Suprapubic skin (tissue), 4 donors: Measurements from ENCODE around the gene UBTD1. TPM values are rescaled to one million over a fixed set of nuclear protein-coding genes. Genes with fewer than 3 reads are reported as not detected.
A peak's percentile ranks its signal among the peaks of the same experiment; 100 is the strongest.

ENCODE experiments used
- DNase-seq, 2 donors: peaks; one replicate each; pipeline ENCODE4 v3.0.0-alpha.2; 2019; ENCODE audit warnings: low spot score in 2 of 2
- H3K27ac ChIP-seq: fragments of 200-600 bp; sonication (generic); one replicate; pipeline ENCODE4 v1.5.1; 2019
- H3K27me3 ChIP-seq: fragments of 200-600 bp; sonication (generic); one replicate; pipeline ENCODE4 v1.5.1; 2019
- H3K36me3 ChIP-seq: fragments of 200-600 bp; sonication (generic); one replicate; pipeline ENCODE4 v1.5.1; 2019
- H3K4me1 ChIP-seq: fragments of 200-600 bp; sonication (generic); one replicate; pipeline ENCODE4 v1.5.1; 2019
- H3K4me3 ChIP-seq: fragments of 200-600 bp; sonication (generic); one replicate; pipeline ENCODE4 v1.5.1; 2019; ENCODE audit warnings: mild to moderate bottlenecking
- H3K9me3 ChIP-seq: fragments of 200-600 bp; sonication (generic); one replicate; pipeline ENCODE4 v1.5.1; 2019
- EP300 ChIP-seq: sonication (generic); formaldehyde crosslinking; IDR thresholded peaks from one replicate; pipeline ENCODE4 v1.6.1; 2017; ENCODE audit warnings: antibody characterized with exemption
- POLR2A ChIP-seq, 2 donors: fragments of 450-650 bp; IDR thresholded peaks; one replicate each; pipeline ENCODE4 v1.6.1; 2017; ENCODE audit warnings: antibody characterized with exemption in 2 of 2, mild to moderate bottlenecking in 2 of 2, moderate library complexity in 2 of 2
- POLR2AphosphoS5 ChIP-seq, 3 donors: sonication (generic); formaldehyde crosslinking; IDR thresholded peaks; one replicate each; pipeline ENCODE4 v1.6.1; 2017; ENCODE audit warnings: antibody characterized with exemption in 3 of 3
- WGBS: methylation state at CpG from one replicate; pipeline ENCODE4 v1.1.5; 2018; 5-methylcytosine and 5-hydroxymethylcytosine counted together
- total RNA-seq, 4 donors: library from RNA; depleted of rRNA; stranded (reverse); fragments of >200 nt; gene quantifications; one replicate each; pipeline ENCODE4 v1.1.0, GENCODE V29; 2016
- TF ChIP-seq, protein P1 (sequence below), 2 donors: fragments of 200-600 bp in 1 of 2; fragments of 450-650 bp in 1 of 2; sonication (generic) in 1 of 2; IDR thresholded peaks; one replicate each; pipeline ENCODE4 v1.5.1; 2016 to 2019; ENCODE audit warnings: antibody characterized with exemption in 2 of 2, mild to moderate bottlenecking in 1 of 2, moderate library complexity in 1 of 2

The UBTD1 gene
- total RNA-seq, 4 donors from 2014 or later, result 15.2 to 50.8 (median 36.4) TPM

DNA sequence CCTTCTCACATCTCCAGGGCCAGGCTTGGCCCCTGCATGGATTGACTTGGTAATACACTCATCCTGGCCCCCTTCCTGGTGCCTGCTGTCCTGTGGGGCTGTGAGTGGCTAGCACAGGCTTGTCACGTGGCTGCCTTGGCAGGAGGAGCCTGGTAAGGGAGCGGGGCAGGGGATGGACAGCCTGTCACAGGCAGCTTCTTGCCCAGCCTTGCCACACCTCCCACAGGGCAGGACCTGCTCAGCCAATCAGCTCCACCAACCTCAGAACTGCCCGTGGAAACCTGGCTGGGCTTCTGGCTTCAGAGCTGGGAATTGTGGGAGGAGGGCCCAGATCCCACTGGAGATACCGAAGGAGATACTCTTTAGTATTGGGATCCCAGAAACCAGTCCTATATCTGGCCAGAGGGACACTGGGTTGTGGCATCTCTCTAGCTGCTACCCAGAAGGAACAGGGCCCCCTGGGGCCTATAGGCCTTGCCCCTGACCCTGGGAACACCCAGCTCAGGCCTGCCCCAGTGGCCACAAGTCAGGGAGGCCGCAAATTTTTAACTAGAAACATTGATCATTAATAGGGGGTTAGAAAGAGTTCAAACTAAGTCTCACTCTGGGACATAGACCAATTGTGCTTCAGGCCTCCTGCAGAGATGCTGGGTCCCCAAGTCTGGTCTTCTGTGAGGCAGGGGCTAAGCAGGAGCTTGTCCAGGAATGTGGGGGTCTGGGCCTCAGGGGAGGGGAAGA, 85.5 kb downstream of the UBTD1 start, which contains the start of gene HOGA1:
Gene HOGA1 (plus strand): TSS at position 330 of the 738 bp plus-strand sequence. CDS start 315 bp downstream, at position 645.
- Histone ChIP-seq H3K27ac (peak within 1 kb of the TSS; percentile 32), H3K4me3 (no peak within 1 kb of the TSS), H3K36me3 (no peaks in the 10 kb centered on the region), H3K27me3 (no peaks in the 10 kb centered on the region), H3K4me1 (peaks cover 15% of the 10 kb centered on the region), H3K9me3 (no peaks in the 10 kb centered on the region)
- DNase-seq, result no peak
- no peak for TF ChIP-seq POLR2A (IDR thresholded peaks at IDR 0.05)
- 41% methylated on average over 5 of the region's 5 CpGs for WGBS

DNA sequence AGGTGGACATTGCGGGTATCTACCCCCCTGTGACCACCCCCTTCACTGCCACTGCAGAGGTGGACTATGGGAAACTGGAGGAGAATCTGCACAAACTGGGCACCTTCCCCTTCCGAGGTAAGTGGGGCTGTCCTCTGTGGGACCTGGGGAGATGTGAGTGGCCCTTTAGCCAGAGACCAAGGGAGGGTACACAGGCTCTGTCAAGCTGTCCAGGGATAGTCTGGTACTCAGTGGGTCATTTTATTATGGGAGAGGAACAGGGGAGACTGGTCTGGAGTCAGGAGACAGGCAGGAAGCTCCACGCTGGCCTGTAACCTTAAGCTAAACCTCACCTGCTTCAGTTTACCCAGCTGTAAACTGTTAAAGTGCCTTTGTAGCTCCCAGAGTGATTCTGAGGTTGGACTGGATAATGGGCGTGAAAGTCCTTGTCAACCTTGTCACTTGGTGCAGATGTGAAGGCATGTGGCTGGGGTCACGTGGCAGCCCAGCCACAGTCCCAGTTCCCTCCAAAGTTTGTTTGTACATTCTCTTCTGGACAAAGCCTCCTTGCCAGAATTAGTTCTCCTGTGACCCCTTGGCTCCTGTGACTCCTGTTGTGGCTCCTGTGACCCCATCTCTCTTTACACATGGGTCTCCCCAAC, 86.2 kb downstream of the UBTD1 start:
- WGBS, result 81% methylated on average over 5 of the region's 5 CpGs
- no peak for TF ChIP-seq POLR2AphosphoS5 (IDR thresholded peaks at IDR 0.05)
- TF ChIP-seq EP300, result no peak
- Histone ChIP-seq H3K4me1 (peaks cover 15% of the 10 kb centered on the region), H3K36me3 (no peaks in the 10 kb centered on the region), H3K27me3 (no peaks in the 10 kb centered on the region), H3K27ac (no peak overlapping the region), H3K9me3 (no peaks in the 10 kb centered on the region), H3K4me3 (no peak overlapping the region)
- DNase-seq, result no peak

DNA sequence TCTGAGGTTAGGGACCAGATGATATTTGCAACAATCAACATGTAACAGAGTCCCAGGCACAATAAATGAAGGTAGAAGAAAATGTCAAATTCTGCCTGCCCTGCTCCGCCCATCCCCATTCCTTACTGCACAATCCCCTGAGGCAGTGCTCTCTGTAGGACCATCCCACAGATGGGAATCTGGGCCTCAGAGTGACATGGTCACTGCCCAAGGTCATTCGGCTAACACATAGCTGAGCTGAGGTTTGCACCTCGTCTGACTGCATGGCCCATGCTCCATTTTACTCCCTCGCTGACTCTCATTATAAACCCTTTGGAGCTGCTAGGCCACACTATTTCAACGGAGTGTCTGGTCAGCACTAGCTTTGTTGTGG, 86.7 kb downstream of the UBTD1 start:
- 84% methylated on average over 5 of the region's 5 CpGs for WGBS
- Histone ChIP-seq H3K4me3 (no peak overlapping the region), H3K9me3 (no peaks in the 10 kb centered on the region), H3K27me3 (no peaks in the 10 kb centered on the region), H3K4me1 (peaks cover 15% of the 10 kb centered on the region), H3K36me3 (no peaks in the 10 kb centered on the region), H3K27ac (no peak overlapping the region)
- TF ChIP-seq, protein P1, sequence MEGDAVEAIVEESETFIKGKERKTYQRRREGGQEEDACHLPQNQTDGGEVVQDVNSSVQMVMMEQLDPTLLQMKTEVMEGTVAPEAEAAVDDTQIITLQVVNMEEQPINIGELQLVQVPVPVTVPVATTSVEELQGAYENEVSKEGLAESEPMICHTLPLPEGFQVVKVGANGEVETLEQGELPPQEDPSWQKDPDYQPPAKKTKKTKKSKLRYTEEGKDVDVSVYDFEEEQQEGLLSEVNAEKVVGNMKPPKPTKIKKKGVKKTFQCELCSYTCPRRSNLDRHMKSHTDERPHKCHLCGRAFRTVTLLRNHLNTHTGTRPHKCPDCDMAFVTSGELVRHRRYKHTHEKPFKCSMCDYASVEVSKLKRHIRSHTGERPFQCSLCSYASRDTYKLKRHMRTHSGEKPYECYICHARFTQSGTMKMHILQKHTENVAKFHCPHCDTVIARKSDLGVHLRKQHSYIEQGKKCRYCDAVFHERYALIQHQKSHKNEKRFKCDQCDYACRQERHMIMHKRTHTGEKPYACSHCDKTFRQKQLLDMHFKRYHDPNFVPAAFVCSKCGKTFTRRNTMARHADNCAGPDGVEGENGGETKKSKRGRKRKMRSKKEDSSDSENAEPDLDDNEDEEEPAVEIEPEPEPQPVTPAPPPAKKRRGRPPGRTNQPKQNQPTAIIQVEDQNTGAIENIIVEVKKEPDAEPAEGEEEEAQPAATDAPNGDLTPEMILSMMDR (IDR thresholded peaks at IDR 0.05), result no peak
- TF ChIP-seq POLR2A (IDR thresholded peaks at IDR 0.05), result no peak
- no peak for TF ChIP-seq POLR2AphosphoS5 (IDR thresholded peaks at IDR 0.05)
- no peak for TF ChIP-seq EP300
- no peak for DNase-seq

DNA sequence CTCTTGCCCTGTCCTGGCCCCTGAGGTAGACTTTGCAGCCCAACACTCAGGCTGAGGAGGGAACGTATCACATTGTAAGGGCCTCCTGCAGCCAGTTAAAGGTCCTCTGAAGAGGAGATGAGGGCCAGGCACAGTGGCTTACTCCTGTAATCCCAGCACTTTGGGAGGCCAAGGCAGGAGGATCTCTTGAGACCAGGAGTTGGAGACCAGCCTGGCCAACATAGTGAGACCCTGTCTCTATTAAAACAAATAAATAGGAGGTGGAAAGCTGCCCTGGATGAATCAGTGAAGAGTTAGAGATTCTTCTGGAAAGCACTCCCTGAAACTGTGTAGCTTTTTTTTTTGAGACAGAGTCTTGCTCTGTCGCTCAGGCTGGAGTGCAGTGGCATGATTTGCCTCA, 88.5 kb downstream of the UBTD1 start:
- Histone ChIP-seq H3K4me1 (peaks cover 15% of the 10 kb centered on the region), H3K27me3 (no peaks in the 10 kb centered on the region), H3K4me3 (no peak overlapping the region), H3K36me3 (no peaks in the 10 kb centered on the region), H3K27ac (no peak overlapping the region), H3K9me3 (no peaks in the 10 kb centered on the region)
- WGBS, result 84% methylated on average over 2 of the region's 2 CpGs
- no peak for DNase-seq
- TF ChIP-seq POLR2AphosphoS5 (IDR thresholded peaks at IDR 0.05), result no peak
- no peak for TF ChIP-seq POLR2A (IDR thresholded peaks at IDR 0.05)
- TF ChIP-seq, protein P1 (IDR thresholded peaks at IDR 0.05), result no peak
- no peak for TF ChIP-seq EP300

DNA sequence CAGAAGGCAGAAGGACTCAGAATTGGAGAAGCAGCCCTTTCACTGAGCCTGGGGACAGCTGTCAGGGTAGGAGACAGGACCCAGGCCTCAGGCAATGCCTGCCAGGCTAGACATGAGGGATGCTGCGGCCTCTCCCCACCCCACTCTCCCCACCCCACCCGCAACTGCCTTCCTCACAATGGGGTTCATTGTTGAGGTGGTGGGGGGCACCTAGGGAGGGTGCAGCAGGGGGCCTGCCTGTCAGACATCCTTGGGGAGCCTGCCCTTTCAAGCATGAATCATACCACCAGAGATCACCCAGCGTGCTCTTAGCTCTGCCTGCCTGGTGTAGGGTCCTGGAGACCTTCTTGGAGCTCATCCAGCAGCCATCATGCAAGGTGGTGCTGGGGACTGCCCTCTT, 90.8 kb downstream of the UBTD1 start, which contains the start of gene C10orf62:
Gene C10orf62 (plus strand): TSS at position 243 of the 400 bp plus-strand sequence. CDS start 177 bp downstream, outside the sequence.
- no CpG with 5 or more reads among the region's 3 CpGs for WGBS
- H3K27ac ChIP-seq, result no peak within 1 kb of the TSS
- no peak within 1 kb of the TSS for H3K4me3 ChIP-seq
- no peaks in the 10 kb centered on the region for H3K9me3 ChIP-seq
- H3K4me1 ChIP-seq, result peaks cover 8% of the 10 kb centered on the region
- no peaks in the 10 kb centered on the region for H3K36me3 ChIP-seq
- H3K27me3 ChIP-seq, result no peaks in the 10 kb centered on the region
- TF ChIP-seq, protein P1 (IDR thresholded peaks at IDR 0.05), result no peak
- TF ChIP-seq POLR2AphosphoS5 (IDR thresholded peaks at IDR 0.05), result no peak
- no peak for TF ChIP-seq EP300
- TF ChIP-seq POLR2A (IDR thresholded peaks at IDR 0.05), result no peak
- DNase-seq, result no peak

DNA sequence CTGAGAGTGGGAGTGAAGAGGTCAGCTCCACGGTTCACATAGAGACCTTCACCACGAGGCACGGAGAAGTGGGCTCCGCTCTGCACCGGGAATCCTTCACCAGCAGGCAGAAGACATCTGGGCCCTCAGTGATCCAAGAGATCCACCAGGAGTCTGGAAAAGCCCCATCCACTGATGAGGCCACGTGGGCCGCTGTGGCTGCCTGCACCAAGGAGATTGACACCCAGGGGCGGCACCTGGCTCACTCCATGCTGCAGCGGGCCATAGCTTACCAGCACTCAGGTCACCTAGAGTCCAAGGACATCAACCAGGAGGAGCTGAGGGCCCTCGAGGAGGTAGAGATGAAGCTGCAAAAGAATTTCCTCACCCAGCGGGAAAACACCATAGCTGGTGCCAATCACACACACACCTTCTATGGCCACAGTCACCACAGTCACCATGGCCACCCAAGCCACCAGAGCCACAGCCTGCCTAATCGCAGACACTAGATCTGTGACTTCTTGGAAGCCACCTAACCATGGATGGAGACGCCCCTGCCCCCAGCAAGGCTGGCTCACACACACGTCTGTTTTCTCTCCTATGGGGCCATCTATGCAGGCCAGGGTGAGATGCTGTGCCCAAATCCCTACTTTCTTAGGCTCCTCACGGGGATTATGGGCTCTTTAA, 91.5 kb downstream of the UBTD1 start:
- no peak overlapping the region for H3K4me3 ChIP-seq
- no peaks in the 10 kb centered on the region for H3K27me3 ChIP-seq
- TF ChIP-seq, protein P1 (IDR thresholded peaks at IDR 0.05), result no peak
- no peak for TF ChIP-seq POLR2AphosphoS5 (IDR thresholded peaks at IDR 0.05)
- TF ChIP-seq POLR2A (IDR thresholded peaks at IDR 0.05), result no peak
- TF ChIP-seq EP300, result no peak
- no peak overlapping the region for H3K27ac ChIP-seq
- WGBS, result 86% methylated on average over 9 of the region's 15 CpGs
- no peaks in the 10 kb centered on the region for H3K36me3 ChIP-seq
- H3K4me1 ChIP-seq, result peaks cover 5% of the 10 kb centered on the region
- DNase-seq, result no peak
- H3K9me3 ChIP-seq, result no peaks in the 10 kb centered on the region
